ENCODE data around the gene INPP5D.
"Not testable (repeated sequence)": the region's sequence is repeated elsewhere in the genome, so short reads cannot be mapped to it uniquely, and the experiment has no call there.

Gene INPP5D

GRCh38 chr2:233200790-233201189 is 140.6 kb downstream of the INPP5D start:
- in situ Hi-C loops (cut with MboI; ENCODE audit: low sequenced_read_pairs): not testable (repeated sequence)

- in situ Hi-C loops (cut with MboI; ENCODE audit: low sequenced_read_pairs): no loop called here
Measured at GRCh38 chr2:233201258-233202013, 141.3 kb downstream of the INPP5D start.

- in situ Hi-C loops (cut with MboI; ENCODE audit: low sequenced_read_pairs): no loop called here
Measured at GRCh38 chr2:233202531-233202944, 142.4 kb downstream of the INPP5D start.

GRCh38 chr2:233203060-233203459 is 142.9 kb downstream of the INPP5D start:
- in situ Hi-C loops (cut with MboI; ENCODE audit: low sequenced_read_pairs): no loop called here

DNA sequence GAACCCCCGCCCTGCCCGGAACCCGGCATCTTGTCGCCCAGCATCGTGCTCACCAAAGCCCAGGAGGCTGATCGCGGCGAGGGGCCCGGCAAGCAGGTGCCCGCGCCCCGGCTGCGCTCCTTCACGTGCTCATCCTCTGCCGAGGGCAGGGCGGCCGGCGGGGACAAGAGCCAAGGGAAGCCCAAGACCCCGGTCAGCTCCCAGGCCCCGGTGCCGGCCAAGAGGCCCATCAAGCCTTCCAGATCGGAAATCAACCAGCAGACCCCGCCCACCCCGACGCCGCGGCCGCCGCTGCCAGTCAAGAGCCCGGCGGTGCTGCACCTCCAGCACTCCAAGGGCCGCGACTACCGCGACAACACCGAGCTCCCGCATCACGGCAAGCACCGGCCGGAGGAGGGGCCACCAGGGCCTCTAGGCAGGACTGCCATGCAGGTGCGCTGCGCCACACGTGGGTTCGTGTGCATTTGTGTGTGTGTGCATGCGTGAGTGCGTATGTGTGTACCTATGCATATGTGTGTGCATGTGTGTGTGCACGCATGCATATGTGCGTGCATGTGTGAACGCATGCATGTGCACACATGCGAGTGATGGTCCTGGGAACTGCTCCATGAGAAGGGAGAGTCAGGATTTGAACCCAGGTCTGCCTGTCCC is 144.3 kb downstream of the INPP5D start:
- in situ Hi-C loops (cut with MboI; ENCODE audit: low sequenced_read_pairs): no loop called here

GRCh38 chr2:233208382-233209116 is 148.4 kb downstream of the INPP5D start:
- in situ Hi-C loops (cut with MboI; ENCODE audit: low sequenced_read_pairs): no loop called here

DNA sequence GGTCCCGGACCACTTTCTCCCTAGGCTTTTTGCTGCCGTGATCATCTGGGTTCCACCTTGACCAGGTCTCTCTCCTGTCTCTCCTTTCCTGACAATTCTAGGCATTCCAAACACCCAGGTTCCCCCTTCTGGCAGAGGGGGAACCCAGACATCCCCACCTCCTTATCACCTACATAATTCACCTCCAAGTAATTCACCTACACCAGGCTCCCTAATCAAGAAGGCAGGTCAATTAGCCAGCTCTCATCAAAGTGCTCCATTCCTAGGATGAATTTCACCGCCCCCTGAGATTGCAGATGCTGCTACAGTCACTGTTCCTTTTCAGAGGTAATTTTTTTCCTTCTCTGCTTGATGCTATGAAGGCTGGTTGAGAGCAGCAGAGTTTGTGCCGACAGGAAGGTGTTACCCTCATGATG is 149.0 kb downstream of the INPP5D start:
- in situ Hi-C loops (cut with MboI; ENCODE audit: low sequenced_read_pairs): no loop called here

DNA sequence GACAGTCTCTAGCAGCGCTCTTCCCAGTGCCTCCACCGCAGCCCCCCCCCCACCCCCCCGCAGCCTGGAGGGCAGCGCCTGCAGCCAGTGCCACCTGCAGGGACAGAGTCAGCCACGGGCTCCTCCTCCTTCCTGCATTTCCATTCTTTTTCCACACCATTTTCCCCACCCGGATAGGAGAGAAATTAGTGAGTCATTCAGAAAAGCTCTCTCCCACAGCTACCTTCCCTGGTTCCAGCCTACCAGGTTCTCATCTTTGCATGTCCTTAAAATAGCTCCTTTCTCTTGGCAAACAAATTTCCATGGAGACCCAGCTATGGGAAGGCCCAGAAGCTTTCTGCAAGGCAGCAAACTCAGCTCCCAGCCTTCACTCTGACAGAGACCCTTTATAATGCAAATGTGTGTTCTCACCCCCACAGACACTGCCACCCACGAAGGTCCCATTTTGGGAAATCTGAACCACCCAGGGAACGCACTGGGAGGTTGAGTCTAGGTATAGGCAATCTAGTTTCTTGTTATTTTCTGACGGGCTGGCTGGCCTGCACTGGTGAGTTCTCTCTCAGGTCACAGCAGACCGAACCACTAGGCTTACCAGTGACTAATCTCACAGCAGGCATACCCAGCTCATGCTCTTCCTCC is 149.5 kb downstream of the INPP5D start:
- in situ Hi-C loops (cut with MboI; ENCODE audit: low sequenced_read_pairs): no loop called here

- in situ Hi-C loops (cut with MboI; ENCODE audit: low sequenced_read_pairs): no loop called here
Measured at GRCh38 chr2:233210281-233210680, 150.1 kb downstream of the INPP5D start.

GRCh38 chr2:233210843-233211547 is 150.9 kb downstream of the INPP5D start:
- in situ Hi-C loops (cut with MboI; ENCODE audit: low sequenced_read_pairs): no loop called here

DNA sequence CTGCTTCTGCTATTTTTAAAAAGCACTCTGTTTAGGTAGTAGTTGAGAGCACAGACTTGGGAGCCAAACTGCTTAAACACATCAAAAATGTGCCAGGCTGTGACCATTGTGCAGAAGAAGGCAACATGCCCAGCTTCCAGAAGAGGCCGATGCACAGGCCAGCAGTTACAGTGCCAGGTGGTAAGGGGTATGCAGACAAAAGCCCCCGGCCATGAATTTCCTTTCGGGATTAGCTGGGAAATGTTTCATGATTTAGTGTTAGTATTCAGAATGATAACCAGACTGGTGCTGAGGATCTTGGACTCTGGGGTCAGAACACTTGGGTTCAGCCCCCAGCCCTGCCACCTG is 151.4 kb downstream of the INPP5D start:
- in situ Hi-C loops (cut with MboI; ENCODE audit: low sequenced_read_pairs): no loop called here

GRCh38 chr2:233213011-233213410 is 152.9 kb downstream of the INPP5D start:
- in situ Hi-C loops (cut with MboI; ENCODE audit: low sequenced_read_pairs): no loop called here

DNA sequence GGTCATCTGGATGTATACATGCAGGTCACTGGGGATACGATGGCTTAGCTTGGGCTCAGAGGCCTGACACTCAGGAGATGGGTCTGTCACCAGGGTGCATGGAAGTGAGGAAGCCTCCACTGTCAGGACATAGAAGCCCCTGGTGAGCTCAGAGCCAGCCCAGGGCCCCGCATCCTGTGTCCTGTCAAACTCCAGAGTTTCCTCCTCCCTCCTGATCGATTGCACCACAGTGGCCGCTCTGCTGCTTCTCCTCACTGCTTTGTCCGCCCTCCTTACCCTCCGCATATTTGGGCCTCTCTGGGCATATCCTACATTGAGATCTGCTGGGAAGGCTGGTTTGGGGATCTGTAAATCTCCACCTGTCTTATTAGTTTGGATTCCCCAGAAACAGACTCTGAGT is 153.8 kb downstream of the INPP5D start:
- in situ Hi-C loops (cut with MboI; ENCODE audit: low sequenced_read_pairs): no loop called here

GRCh38 chr2:233217892-233218377 is 157.8 kb downstream of the INPP5D start:
- in situ Hi-C loops (cut with MboI; ENCODE audit: low sequenced_read_pairs): no loop called here

DNA sequence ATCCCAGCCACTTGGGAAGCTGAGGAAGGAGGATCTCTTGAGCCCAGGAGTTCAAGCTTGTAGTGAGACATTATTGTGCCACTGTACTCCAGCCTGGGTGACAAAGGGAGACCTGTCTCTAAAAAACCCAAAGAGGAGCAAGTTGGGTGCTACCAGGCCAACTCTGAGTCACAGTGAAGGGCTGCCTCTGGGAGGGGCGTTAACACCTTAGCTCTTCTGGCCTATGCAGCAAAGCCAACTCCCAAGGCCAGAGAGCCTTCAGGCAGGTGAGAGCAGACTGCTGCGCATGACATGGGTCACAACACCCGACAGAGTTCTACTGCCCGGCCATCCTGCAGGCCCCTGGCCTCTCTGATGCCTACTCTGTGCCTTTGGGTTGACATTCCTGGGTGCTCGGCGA is 158.7 kb downstream of the INPP5D start:
- in situ Hi-C loops (cut with MboI; ENCODE audit: low sequenced_read_pairs): no loop called here

GRCh38 chr2:233219848-233220247 is 159.7 kb downstream of the INPP5D start:
- in situ Hi-C loops (cut with MboI; ENCODE audit: low sequenced_read_pairs): no loop called here

GRCh38 chr2:233221378-233222063 is 161.4 kb downstream of the INPP5D start:
- in situ Hi-C loops (cut with MboI; ENCODE audit: low sequenced_read_pairs): no loop called here

- in situ Hi-C loops (cut with MboI; ENCODE audit: low sequenced_read_pairs): no loop called here
Measured at GRCh38 chr2:233223059-233223894, 163.1 kb downstream of the INPP5D start.
